NCI-H1048 (cell line): ENCODE measurements around the gene RXFP3.

ENCODE experiments used
- DNase-seq: peaks from one replicate; lab custom pipeline; 2025; lab: John Stamatoyannopoulos, UW

Gene RXFP3

GRCh38 chr5:33980030-33980429 is 43.8 kb downstream of the RXFP3 start:
- no peak for DNase-seq

- DNase-seq: no peak
Observed at GRCh38 chr5:33981408-33982162, 45.4 kb downstream of the RXFP3 start.

- no peak for DNase-seq
Observed at GRCh38 chr5:33984178-33984577, 48.0 kb downstream of the RXFP3 start.

GRCh38 chr5:33984671-33985124 is 48.5 kb downstream of the RXFP3 start, which contains the start of gene SLC45A2:
Gene SLC45A2 (minus strand): TSS chr5:33984693. CDS start chr5:33984583, 110 bp downstream.
- DNase-seq: no peak

GRCh38 chr5:33985447-33985846 is 49.3 kb downstream of the RXFP3 start:
- DNase-seq: no peak
